ENCODE data around the gene RMDN3. TPM values are rescaled to one million over a fixed set of nuclear protein-coding genes. Genes with fewer than 3 reads are reported as not detected.

Gene RMDN3
- total and polyA plus RNA-seq, 2 of the 13 experiments (the other 11 are each of a cell fraction or from before 2014, with no cell fraction given) = 16.8 to 19.5 TPM

- Histone ChIP-seq H3K9ac (ENCODE audit: insufficient read depth, low read depth, low read length) (no peak overlapping the region), H3K4me2 (ENCODE audit: low read depth, low read length) (no peak overlapping the region), H3K27ac (ENCODE audit: extremely low read length, insufficient read depth, low read length) (no peak overlapping the region), H3K4me1 (ENCODE audit: insufficient read depth, low read length) (peaks cover 56% of the 10 kb centered on the region), H3K9me3 (ENCODE audit: low read length) (no peaks in the 10 kb centered on the region), H3K27me3 (ENCODE audit: control insufficient read depth in 1 of 2, insufficient read depth in 2 of 2, low read length in 2 of 2) (no peaks in the 10 kb centered on the region), H3K4me3 (replicated peaks in 1 of 3; ENCODE audit: insufficient read depth in 1 of 3, low read depth in 2 of 3, low read length in 3 of 3) (no peak overlapping the region), H3K79me2 (ENCODE audit: insufficient read depth, low read length) (peaks cover 18% of the 10 kb centered on the region), H2AFZ (ENCODE audit: low read length) (no peak overlapping the region), H3K36me3 (replicated peaks in 1 of 2; ENCODE audit: control insufficient read depth in 1 of 2, insufficient read depth in 2 of 2, low read length in 2 of 2) (0 out of 5 replicates have a peak, but pooled peaks cover 0 to 4% of the 10 kb centered on the region in 2 experiments), H4K20me1 (ENCODE audit: insufficient read depth, low read length) (no peaks in the 10 kb centered on the region)
- POLR2A ChIA-PET = interaction anchor here (1.0 to 1.4 kb wide), 2 partner anchors 11 to 17 kb away, joined by 3 to 4 read pairs; partner anchors contain the start of genes DNAJC17 and ZFYVE19
- DNase-seq (ENCODE audit: low spot score) (no peak), ATAC-seq (no peak), FAIRE-seq (no peak)
- TF ChIP-seq HDAC1 (CRISPR knock-in tag; IDR thresholded peaks at IDR 0.05) = no peak
- 98% methylated on average over 3 of the region's 3 CpGs for WGBS (ENCODE audit: low lambda C conversion rate)
- in situ Hi-C loops (cut with HindIII; ENCODE audit: extremely low pct_ligation_motif_present, low pct_unique_long_range_greater_than_20kb) (no loop called here), intact Hi-C loops (cut with micrococcal nuclease; ENCODE audit: unreplicated experiment) (no loop called here)
- BruUV-seq (replicated peaks) = no TSS peak
- CTCF ChIA-PET (ENCODE audit: low intra/inter-chr PET ratio, low total read pairs) = no interaction called here
Measured at GRCh38 chr15:40790718-40791117, 35.7 kb upstream of the RMDN3 start.

- no TSS peak for BruUV-seq (replicated peaks)
- POLR2A ChIA-PET = no interaction called here
- peaks cover 56% of the 10 kb centered on the region for H3K4me1 ChIP-seq (ENCODE audit: insufficient read depth, low read length)
- TF ChIP-seq ZSCAN21 (CRISPR knock-in tag; IDR thresholded peaks at IDR 0.05; ENCODE audit: borderline replicate concordance) (no peak), AKAP8 (CRISPR knock-in tag; IDR thresholded peaks at IDR 0.05) (no peak), HIVEP1 (CRISPR knock-in tag; IDR thresholded peaks at IDR 0.05) (no peak), FLYWCH1 (CRISPR knock-in tag; IDR thresholded peaks at IDR 0.05) (no peak), CHD2 (IDR thresholded peaks at IDR 0.05; ENCODE audit: low read depth, low read length) (no peak), SETDB1 (CRISPR knock-in tag; IDR thresholded peaks at IDR 0.05; ENCODE audit: borderline replicate concordance) (no peak), GPBP1L1 (CRISPR knock-in tag; IDR thresholded peaks at IDR 0.05) (no peak), ZNF558 (CRISPR knock-in tag; IDR thresholded peaks at IDR 0.05; ENCODE audit: borderline replicate concordance) (no peak), ZNF556 (CRISPR knock-in tag; IDR thresholded peaks at IDR 0.05; ENCODE audit: borderline replicate concordance) (no peak), AGO2 (optimal IDR thresholded peaks at IDR 0.05; ENCODE audit: low read depth, low read length) (no peak), ZNF17 (CRISPR knock-in tag; IDR thresholded peaks at IDR 0.05) (no peak), KDM5B (CRISPR knock-in tag; IDR thresholded peaks at IDR 0.05; ENCODE audit: borderline replicate concordance) (no peak), ATF5 (CRISPR knock-in tag; IDR thresholded peaks at IDR 0.05; ENCODE audit: low read depth) (no peak), ZNF576 (CRISPR knock-in tag; IDR thresholded peaks at IDR 0.05) (no peak), MAFF (IDR thresholded peaks at IDR 0.05; ENCODE audit: low read depth, low read length) (no peak), ZNF883 (CRISPR knock-in tag; IDR thresholded peaks at IDR 0.05; ENCODE audit: not compliant biosample characterization) (no peak)
Measured at GRCh38 chr15:40789999-40790398, 34.9 kb upstream of the RMDN3 start.

More at GRCh38 chr15:40789999-40790398, 34.9 kb upstream of the RMDN3 start:
- H3K79me2 ChIP-seq (ENCODE audit: insufficient read depth, low read length) = peaks cover 18% of the 10 kb centered on the region
- no peaks in the 10 kb centered on the region for H3K27me3 ChIP-seq (ENCODE audit: control insufficient read depth in 1 of 2, insufficient read depth in 2 of 2, low read length in 2 of 2)
- ATAC-seq = no peak
- no peak overlapping the region for H3K9ac ChIP-seq (ENCODE audit: insufficient read depth, low read depth, low read length)
- CTCF ChIA-PET (ENCODE audit: low intra/inter-chr PET ratio, low total read pairs) = no interaction called here
- H3K4me2 ChIP-seq (ENCODE audit: low read depth, low read length) = no peak overlapping the region
- in situ Hi-C loops (cut with HindIII; ENCODE audit: extremely low pct_ligation_motif_present, low pct_unique_long_range_greater_than_20kb) (no loop called here), intact Hi-C loops (cut with micrococcal nuclease; ENCODE audit: unreplicated experiment) (no loop called here)
- no peak overlapping the region for H3K4me3 ChIP-seq (replicated peaks in 1 of 3; ENCODE audit: insufficient read depth in 1 of 3, low read depth in 2 of 3, low read length in 3 of 3)
- 0 out of 5 replicates have a peak, but pooled peaks cover 0 to 4% of the 10 kb centered on the region in 2 experiments for H3K36me3 ChIP-seq (replicated peaks in 1 of 2; ENCODE audit: control insufficient read depth in 1 of 2, insufficient read depth in 2 of 2, low read length in 2 of 2)
- no peaks in the 10 kb centered on the region for H3K9me3 ChIP-seq (ENCODE audit: low read length)
- WGBS (ENCODE audit: low lambda C conversion rate) = 98% methylated on average over 8 of the region's 8 CpGs
- FAIRE-seq = no peak
- DNase-seq (ENCODE audit: low spot score) = no peak
- H4K20me1 ChIP-seq (ENCODE audit: insufficient read depth, low read length) = no peaks in the 10 kb centered on the region
- no peak overlapping the region for H3K27ac ChIP-seq (ENCODE audit: extremely low read length, insufficient read depth, low read length)
- no peak overlapping the region for H2AFZ ChIP-seq (ENCODE audit: low read length)

All from HepG2 (cell line).